Activated naive CD4-positive, alpha-beta T cell treated with anti-CD3 and anti-CD28 coated beads, Interleukin-2, amount 10 ng/mL, durations not matched to agents 7 days and 5 days (primary cell): ENCODE measurements around the gene MUC4.
"Not testable (repeated sequence)": the region's sequence is repeated elsewhere in the genome, so short reads cannot be mapped to it uniquely, and the experiment has no call there.

ENCODE experiments used
- CTCF ChIA-PET: fragments of 350-600 bp; sonication (Branson Sonifier 250); formaldehyde crosslinking; loops from one replicate; lab custom pipeline; 2021; ENCODE audit warnings: antibody characterized with exemption; lab: Charles Lee
- DNase-seq: peaks from one replicate; pipeline ENCODE4 v3.0.0-alpha.2; 2020
- H3K27ac Mint-ChIP-seq: one replicate; pipeline ENCODE4 v1.8.0; 2021; ENCODE audit warnings: mild to moderate bottlenecking, moderate library complexity, mixed read lengths
- H3K27me3 Mint-ChIP-seq: one replicate; pipeline ENCODE4 v1.8.0; 2021; ENCODE audit warnings: mild to moderate bottlenecking, mixed read lengths
- H3K36me3 Mint-ChIP-seq: one replicate; pipeline ENCODE4 v1.8.0; 2021; ENCODE audit warnings: mixed read lengths
- H3K4me1 Mint-ChIP-seq: one replicate; pipeline ENCODE4 v1.8.0; 2021; ENCODE audit warnings: mixed read lengths
- H3K4me3 Mint-ChIP-seq: one replicate; pipeline ENCODE4 v1.8.0; 2021; ENCODE audit warnings: mild to moderate bottlenecking, moderate library complexity, mixed read lengths
- H3K9me3 Mint-ChIP-seq: one replicate; pipeline ENCODE4 v1.8.0; 2021; ENCODE audit warnings: mixed read lengths

The MUC4 gene

DNA sequence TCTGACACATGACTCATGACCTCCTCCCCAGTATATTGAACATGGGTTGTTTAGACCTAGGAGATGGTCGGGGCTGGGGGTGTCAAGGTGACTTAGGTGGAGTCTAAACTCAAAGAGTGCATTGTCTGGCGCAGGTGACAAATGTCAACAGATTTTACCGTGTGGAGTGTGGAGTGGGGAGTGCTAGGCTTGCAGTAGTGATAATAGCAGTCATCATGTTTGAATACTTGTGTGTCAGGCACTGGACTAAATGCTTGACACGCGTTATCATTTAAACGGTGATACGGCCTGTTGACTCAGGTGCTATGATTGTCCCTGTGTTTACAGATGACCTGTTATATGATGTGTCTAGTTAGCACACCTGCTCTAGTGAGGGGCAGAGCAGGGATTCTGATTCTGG, 60.2 kb downstream of the MUC4 start:
- peaks cover 17% of the 10 kb centered on the region for H3K4me1 Mint-ChIP-seq
- H3K9me3 Mint-ChIP-seq, result no peaks in the 10 kb centered on the region

DNA sequence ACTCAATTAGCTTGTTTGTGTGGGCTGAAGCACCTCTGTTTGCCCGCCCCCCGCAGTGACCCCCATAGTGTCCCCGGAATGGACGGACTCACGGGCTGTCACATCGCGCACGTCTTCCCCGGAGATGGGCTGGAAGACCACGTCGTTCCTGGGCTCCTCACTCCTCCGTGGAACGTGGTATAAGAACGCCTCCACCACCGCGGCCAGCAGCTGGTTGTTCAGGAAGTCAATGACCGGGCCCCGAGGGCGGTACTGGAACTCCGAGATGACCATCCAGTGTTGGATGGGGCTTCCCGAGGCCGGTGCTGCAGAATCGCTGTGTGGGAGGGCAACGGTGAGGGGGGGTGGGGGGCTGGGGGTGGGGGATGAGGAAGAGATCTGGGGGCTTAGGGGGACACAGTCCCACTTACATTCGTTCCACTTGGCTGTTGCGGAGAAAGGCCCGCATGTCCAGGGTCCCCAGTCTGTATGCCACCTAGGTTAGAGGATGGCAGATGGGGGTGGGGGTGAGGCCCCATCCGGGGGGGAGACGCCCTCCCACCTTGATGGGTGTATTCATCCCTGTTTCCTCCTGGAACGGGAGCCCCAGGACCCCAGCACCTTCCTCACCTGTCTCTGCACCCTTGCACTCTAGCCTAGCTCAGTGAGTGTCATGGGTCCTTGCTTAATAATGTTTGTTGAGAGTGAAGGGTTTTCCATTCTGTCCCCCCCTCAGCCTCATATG, 60.8 kb downstream of the MUC4 start:
- Mint-ChIP-seq H3K27me3 (peaks cover 27% of the 10 kb centered on the region), H3K36me3 (no peaks in the 10 kb centered on the region), H3K4me1 (peaks cover 14% of the 10 kb centered on the region), H3K9me3 (no peaks in the 10 kb centered on the region), H3K4me3 (no peak overlapping the region), H3K27ac (no peak overlapping the region)
- no peak for DNase-seq
- CTCF ChIA-PET, result no interaction called here

More for the DNA sequence above, 60.2 kb downstream of the MUC4 start:
- peaks cover 27% of the 10 kb centered on the region for H3K27me3 Mint-ChIP-seq
- DNase-seq, result no peak
- H3K36me3 Mint-ChIP-seq, result no peaks in the 10 kb centered on the region
- no peak overlapping the region for H3K27ac Mint-ChIP-seq
- CTCF ChIA-PET, result no interaction called here
- H3K4me3 Mint-ChIP-seq, result no peak overlapping the region

- H3K36me3 Mint-ChIP-seq, DNase-seq, H3K4me3 Mint-ChIP-seq, CTCF ChIA-PET, H3K9me3 Mint-ChIP-seq, H3K4me1 Mint-ChIP-seq, H3K27ac Mint-ChIP-seq: not testable (repeated sequence)
- peaks cover 23% of the 10 kb centered on the region for H3K27me3 Mint-ChIP-seq
Observed at GRCh38 chr3:195749101-195749500, 62.6 kb downstream of the MUC4 start.

DNA sequence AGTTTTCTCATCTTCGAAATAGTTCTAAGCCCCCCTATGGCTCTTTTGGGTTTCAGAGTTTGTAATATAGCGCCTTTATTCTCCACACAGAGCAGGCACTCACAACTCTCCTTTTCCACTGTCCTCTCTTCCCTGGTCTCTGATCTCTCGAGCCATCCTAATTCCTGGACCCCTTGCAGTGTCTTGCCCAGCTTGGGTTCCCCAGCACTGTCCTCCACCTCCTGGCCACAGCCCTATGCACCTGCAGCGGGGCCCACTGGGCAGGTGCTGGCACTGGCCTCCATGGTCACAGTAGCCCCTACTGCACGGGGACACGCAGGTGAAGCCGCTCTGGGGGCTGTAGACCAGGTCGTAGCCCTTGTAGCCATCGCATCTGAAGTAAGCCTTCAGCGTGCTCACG, 63.1 kb downstream of the MUC4 start:
- CTCF ChIA-PET, result interaction anchor here (1.2 kb wide), 2 partner anchors 21 to 102 kb away, joined by 3 to 5 read pairs; no protein-coding TSS in a partner anchor
- peaks cover 23% of the 10 kb centered on the region for H3K27me3 Mint-ChIP-seq
- DNase-seq, result no peak
- H3K4me1 Mint-ChIP-seq, result peaks cover 10% of the 10 kb centered on the region
- H3K9me3 Mint-ChIP-seq, result no peaks in the 10 kb centered on the region
- no peak overlapping the region for H3K4me3 Mint-ChIP-seq
- no peaks in the 10 kb centered on the region for H3K36me3 Mint-ChIP-seq
- H3K27ac Mint-ChIP-seq, result no peak overlapping the region

- CTCF ChIA-PET, result no interaction called here
- Mint-ChIP-seq H3K27me3 (peaks cover 23% of the 10 kb centered on the region), H3K36me3 (no peaks in the 10 kb centered on the region), H3K9me3 (no peaks in the 10 kb centered on the region), H3K4me1 (peaks cover 10% of the 10 kb centered on the region), H3K4me3 (no peak overlapping the region), H3K27ac (no peak overlapping the region)
- no peak for DNase-seq
Observed at GRCh38 chr3:195746751-195747150, 65.0 kb downstream of the MUC4 start.

DNA sequence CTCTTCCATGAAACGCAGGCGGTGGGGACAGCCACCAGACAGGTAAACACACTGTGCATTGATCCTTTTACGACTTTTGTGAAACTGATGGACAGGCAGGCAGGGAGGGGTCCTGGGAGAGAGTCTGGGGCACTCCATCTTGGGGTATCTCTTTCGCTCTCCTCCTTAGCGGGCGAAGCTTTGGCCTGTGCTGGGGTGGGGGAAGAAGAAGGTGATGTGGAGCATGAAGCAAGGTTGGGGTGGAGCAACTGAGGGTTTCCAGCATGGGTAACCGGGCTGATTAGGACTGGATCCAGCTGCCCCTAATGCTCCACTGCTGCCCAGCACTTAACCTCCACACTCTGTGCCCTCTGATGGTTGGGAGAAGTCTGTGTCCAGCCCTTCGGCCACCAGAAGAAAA, 65.4 kb downstream of the MUC4 start:
- peaks cover 10% of the 10 kb centered on the region for H3K4me1 Mint-ChIP-seq
- H3K9me3 Mint-ChIP-seq, result no peaks in the 10 kb centered on the region
- peaks cover 24% of the 10 kb centered on the region for H3K27me3 Mint-ChIP-seq
- H3K27ac Mint-ChIP-seq, result no peak overlapping the region
- no peaks in the 10 kb centered on the region for H3K36me3 Mint-ChIP-seq
- no peak overlapping the region for H3K4me3 Mint-ChIP-seq
- DNase-seq, result no peak
- CTCF ChIA-PET, result no interaction called here

GRCh38 chr3:195744437-195744836, 67.3 kb downstream of the MUC4 start:
- no peak overlapping the region for H3K4me3 Mint-ChIP-seq
- H3K9me3 Mint-ChIP-seq, result no peaks in the 10 kb centered on the region
- peaks cover 27% of the 10 kb centered on the region for H3K27me3 Mint-ChIP-seq
- DNase-seq, result no peak
- H3K27ac Mint-ChIP-seq, result no peak overlapping the region
- H3K4me1 Mint-ChIP-seq, result peaks cover 10% of the 10 kb centered on the region
- CTCF ChIA-PET, result no interaction called here
- no peaks in the 10 kb centered on the region for H3K36me3 Mint-ChIP-seq

- no peak overlapping the region for H3K27ac Mint-ChIP-seq
- CTCF ChIA-PET, result no interaction called here
- H3K9me3 Mint-ChIP-seq, result no peaks in the 10 kb centered on the region
- DNase-seq, result no peak
- no peaks in the 10 kb centered on the region for H3K36me3 Mint-ChIP-seq
- H3K4me1 Mint-ChIP-seq, result no peaks in the 10 kb centered on the region
- H3K27me3 Mint-ChIP-seq, result peaks cover 4% of the 10 kb centered on the region
- no peak overlapping the region for H3K4me3 Mint-ChIP-seq
Observed at GRCh38 chr3:195739561-195740111, 72.1 kb downstream of the MUC4 start.

GRCh38 chr3:195738274-195739044, 73.3 kb downstream of the MUC4 start:
- CTCF ChIA-PET, result interaction anchor here (1.1 kb wide), 1 partner anchor 114 kb away, joined by 3 read pairs; no protein-coding TSS in a partner anchor
- H3K27ac Mint-ChIP-seq, result no peak overlapping the region
- no peak overlapping the region for H3K4me3 Mint-ChIP-seq
- DNase-seq, result no peak
- H3K9me3 Mint-ChIP-seq, result no peaks in the 10 kb centered on the region
- H3K27me3 Mint-ChIP-seq, result peaks cover 4% of the 10 kb centered on the region
- H3K36me3 Mint-ChIP-seq, result no peaks in the 10 kb centered on the region
- no peaks in the 10 kb centered on the region for H3K4me1 Mint-ChIP-seq

- not testable (repeated sequence) for H3K4me1 Mint-ChIP-seq, H3K27ac Mint-ChIP-seq, H3K36me3 Mint-ChIP-seq, H3K4me3 Mint-ChIP-seq, H3K27me3 Mint-ChIP-seq, DNase-seq, H3K9me3 Mint-ChIP-seq
- CTCF ChIA-PET, result interaction anchor here (1.1 kb wide), 1 partner anchor 115 kb away, joined by 3 read pairs; no protein-coding TSS in a partner anchor
Observed at GRCh38 chr3:195737782-195738181, 73.9 kb downstream of the MUC4 start.

GRCh38 chr3:195736866-195737490, 74.8 kb downstream of the MUC4 start:
- Mint-ChIP-seq H3K4me3 (no peak overlapping the region), H3K27me3 (peaks cover 4% of the 10 kb centered on the region), H3K9me3 (no peaks in the 10 kb centered on the region), H3K27ac (no peak overlapping the region), H3K36me3 (no peaks in the 10 kb centered on the region), H3K4me1 (no peaks in the 10 kb centered on the region)
- CTCF ChIA-PET, result interaction anchor here (1.1 to 1.3 kb wide), 3 partner anchors 11 to 113 kb away, joined by 3 read pairs; no protein-coding TSS in a partner anchor
- DNase-seq, result no peak

GRCh38 chr3:195735036-195735695, 76.6 kb downstream of the MUC4 start:
- no peaks in the 10 kb centered on the region for H3K27me3 Mint-ChIP-seq
- no peak overlapping the region for H3K27ac Mint-ChIP-seq
- H3K36me3 Mint-ChIP-seq, result no peaks in the 10 kb centered on the region
- DNase-seq, result no peak
- no peaks in the 10 kb centered on the region for H3K4me1 Mint-ChIP-seq
- no peak overlapping the region for H3K4me3 Mint-ChIP-seq
- CTCF ChIA-PET, result no interaction called here
- H3K9me3 Mint-ChIP-seq, result no peaks in the 10 kb centered on the region

DNA sequence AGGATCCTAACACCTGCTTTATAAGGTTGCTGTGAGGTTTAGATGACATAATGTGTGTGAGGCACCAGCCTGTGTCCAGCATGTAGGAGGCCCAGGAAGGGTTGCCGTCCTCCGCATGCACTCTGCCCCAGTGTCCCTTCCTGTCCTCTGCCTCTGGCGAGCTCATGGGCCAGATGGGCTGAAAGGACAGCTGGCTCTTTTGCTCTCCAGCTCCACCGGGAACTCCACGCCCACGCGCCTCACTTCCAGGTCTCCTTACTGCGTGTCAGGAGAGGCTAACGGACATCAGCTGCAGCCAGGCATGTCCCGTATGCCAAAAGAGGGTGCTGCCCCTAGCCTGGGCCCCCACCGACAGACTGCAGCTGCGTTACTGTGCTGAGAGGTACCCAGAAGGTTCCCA, 78.8 kb downstream of the MUC4 start:
- peaks cover 7% of the 10 kb centered on the region for H3K27me3 Mint-ChIP-seq
- H3K36me3 Mint-ChIP-seq, result no peaks in the 10 kb centered on the region
- H3K27ac Mint-ChIP-seq, result no peak overlapping the region
- H3K9me3 Mint-ChIP-seq, result no peaks in the 10 kb centered on the region
- no peak overlapping the region for H3K4me3 Mint-ChIP-seq
- no peaks in the 10 kb centered on the region for H3K4me1 Mint-ChIP-seq
- CTCF ChIA-PET, result no interaction called here
- no peak for DNase-seq
